HepG2 (cell line): ENCODE data around the gene PPP2R2C. TPM values are rescaled to one million over a fixed set of nuclear protein-coding genes. Genes with fewer than 3 reads are reported as not detected.

ENCODE experiments used
- ELF1 ChIP-seq: sonication (generic); formaldehyde crosslinking; IDR thresholded peaks from 2 replicates; pipeline ENCODE4 v1.4.0; 2020; ENCODE audit warnings: missing genetic modification reagents
- JDP2 ChIP-seq: sonication (generic); formaldehyde crosslinking; IDR thresholded peaks from 2 replicates; pipeline ENCODE4 v1.8.1; 2022; ENCODE audit warnings: missing genetic modification reagents, borderline replicate concordance
- KLF13 ChIP-seq: sonication (generic); formaldehyde crosslinking; IDR thresholded peaks from 2 replicates; pipeline ENCODE4 v1.4.0; 2020; ENCODE audit warnings: mild to moderate bottlenecking, missing genetic modification reagents
- RFX5 ChIP-seq: IDR thresholded peaks from 2 replicates; pipeline ENCODE4 v1.6.1; 2011; ENCODE audit warnings: low read depth, low read length, improper control_type of control experiment
- RFXAP ChIP-seq: sonication (generic); formaldehyde crosslinking; IDR thresholded peaks from 2 replicates; pipeline ENCODE4 v1.4.0; 2020; ENCODE audit warnings: missing genetic modification reagents, borderline replicate concordance
- STAG1 ChIP-seq: sonication (generic); formaldehyde crosslinking; IDR thresholded peaks from 2 replicates; pipeline ENCODE4 v1.4.0; 2020; ENCODE audit warnings: missing genetic modification reagents
- TP53 ChIP-seq: sonication (generic); formaldehyde crosslinking; conservative IDR thresholded peaks from 2 replicates; pipeline ENCODE4 v1.4.0; 2020; ENCODE audit warnings: missing genetic modification reagents
- ZMAT3 ChIP-seq: sonication (generic); formaldehyde crosslinking; conservative IDR thresholded peaks from 2 replicates; pipeline ENCODE4 v1.7.0; 2021; ENCODE audit warnings: missing genetic modification reagents
- ZNF24 ChIP-seq: fragments of 450-650 bp; IDR thresholded peaks from 2 replicates; pipeline ENCODE4 v1.6.1; 2017; ENCODE audit warnings: antibody characterized with exemption, mild to moderate bottlenecking
- polyA plus RNA-seq, 8 experiments: library from polyadenylated mRNA; depleted of rRNA in 3 of 8; stranded (reverse) in 7 of 8; unstranded in 1 of 8; fragments of >200 nt; fragmentation: Illumina TruSeq in 4 of 8; extraction: Trizol in 4 of 8; gene quantifications; 2 replicates each; pipeline versions ENCODE4 v1.2.1 to v1.2.3, GENCODE V29; 2011 to 2016; ENCODE audit warnings: low read depth in 4 of 8, missing spikeins in 1 of 8, mixed read lengths in 1 of 8; ENCODE audit not compliant: insufficient read depth in 1 of 8
- total RNA-seq, 5 experiments: library from RNA; depleted of rRNA; stranded (reverse); fragments of >200 nt; fragmentation: Illumina TruSeq; extraction: Trizol; gene quantifications; 2 replicates each; pipeline ENCODE4 v1.2.3, GENCODE V29; 2016; ENCODE audit warnings: low read depth in 1 of 5
- TF ChIP-seq, protein P1 (sequence below): IDR thresholded peaks from 2 replicates; pipeline ENCODE4 v1.4.0; 2020; ENCODE audit warnings: mild to moderate bottlenecking, missing genetic modification reagents
- TF ChIP-seq, protein P2 (sequence below): sonication (generic); formaldehyde crosslinking; IDR thresholded peaks from 2 replicates; pipeline ENCODE4 v1.4.0; 2020; ENCODE audit warnings: missing genetic modification reagents, borderline replicate concordance
- TF ChIP-seq, protein P3 (sequence below): sonication (generic); formaldehyde crosslinking; IDR thresholded peaks from 2 replicates; pipeline ENCODE4 v1.8.0; 2022; ENCODE audit warnings: mild to moderate bottlenecking, missing genetic modification reagents, moderate library complexity
- TF ChIP-seq, protein P4 (sequence below): sonication (generic); formaldehyde crosslinking; IDR thresholded peaks from 2 replicates; pipeline ENCODE4 v1.4.0; 2020; ENCODE audit warnings: mild to moderate bottlenecking, missing genetic modification reagents
- TF ChIP-seq, protein P5 (sequence below): sonication (generic); formaldehyde crosslinking; IDR thresholded peaks from 2 replicates; pipeline ENCODE4 v1.4.0; 2020; ENCODE audit warnings: mild to moderate bottlenecking, low read depth, missing genetic modification reagents
- TF ChIP-seq, protein P6 (sequence below): sonication (generic); formaldehyde crosslinking; IDR thresholded peaks from 2 replicates; pipeline ENCODE4 v1.4.0; 2020; ENCODE audit warnings: missing genetic modification reagents
- TF ChIP-seq, protein P7 (sequence below): sonication (generic); formaldehyde crosslinking; IDR thresholded peaks from 2 replicates; pipeline ENCODE4 v1.4.0; 2020; ENCODE audit warnings: low read depth, mild to moderate bottlenecking, missing genetic modification reagents

PPP2R2C gene
- total and polyA plus RNA-seq, 2 of the 13 experiments (the other 11 are each of a cell fraction or from before 2014, with no cell fraction given), result 0.60 to 8.6 TPM

DNA sequence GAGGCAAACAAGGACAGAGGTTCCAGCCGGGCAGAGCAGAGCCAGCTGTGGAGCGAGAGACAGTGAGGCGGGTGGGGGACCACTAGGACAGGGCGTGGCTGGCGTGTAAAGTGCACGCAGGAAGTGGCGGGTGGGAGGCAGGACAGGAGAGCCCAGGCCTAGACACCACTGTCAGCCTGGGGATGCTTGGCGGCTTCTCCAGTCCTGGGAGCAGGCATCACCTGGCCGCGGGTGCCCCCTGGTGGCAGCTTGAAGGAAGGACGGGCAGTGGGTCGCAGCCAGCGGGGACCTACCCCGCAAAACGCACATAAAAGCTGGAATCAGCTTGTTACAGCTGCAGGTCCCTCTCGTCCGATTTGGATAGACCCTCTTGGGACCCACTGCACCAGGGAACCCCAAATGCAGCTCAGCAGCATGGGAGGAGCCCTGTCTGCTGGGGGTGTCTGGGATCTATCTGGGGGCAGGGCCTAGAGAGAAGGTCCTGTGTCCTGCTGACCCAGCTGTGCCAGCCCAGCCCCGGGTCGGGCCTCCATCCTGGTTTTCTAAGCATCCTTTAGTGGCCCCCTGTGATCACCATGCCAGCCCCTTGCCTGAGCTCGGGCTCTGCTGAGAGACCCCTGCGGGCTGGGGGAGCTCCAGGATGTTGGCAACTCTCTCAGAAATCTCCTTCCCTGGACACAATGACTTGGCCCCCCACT, 145.0 kb downstream of the PPP2R2C start (continued):
- TF ChIP-seq, protein P1, sequence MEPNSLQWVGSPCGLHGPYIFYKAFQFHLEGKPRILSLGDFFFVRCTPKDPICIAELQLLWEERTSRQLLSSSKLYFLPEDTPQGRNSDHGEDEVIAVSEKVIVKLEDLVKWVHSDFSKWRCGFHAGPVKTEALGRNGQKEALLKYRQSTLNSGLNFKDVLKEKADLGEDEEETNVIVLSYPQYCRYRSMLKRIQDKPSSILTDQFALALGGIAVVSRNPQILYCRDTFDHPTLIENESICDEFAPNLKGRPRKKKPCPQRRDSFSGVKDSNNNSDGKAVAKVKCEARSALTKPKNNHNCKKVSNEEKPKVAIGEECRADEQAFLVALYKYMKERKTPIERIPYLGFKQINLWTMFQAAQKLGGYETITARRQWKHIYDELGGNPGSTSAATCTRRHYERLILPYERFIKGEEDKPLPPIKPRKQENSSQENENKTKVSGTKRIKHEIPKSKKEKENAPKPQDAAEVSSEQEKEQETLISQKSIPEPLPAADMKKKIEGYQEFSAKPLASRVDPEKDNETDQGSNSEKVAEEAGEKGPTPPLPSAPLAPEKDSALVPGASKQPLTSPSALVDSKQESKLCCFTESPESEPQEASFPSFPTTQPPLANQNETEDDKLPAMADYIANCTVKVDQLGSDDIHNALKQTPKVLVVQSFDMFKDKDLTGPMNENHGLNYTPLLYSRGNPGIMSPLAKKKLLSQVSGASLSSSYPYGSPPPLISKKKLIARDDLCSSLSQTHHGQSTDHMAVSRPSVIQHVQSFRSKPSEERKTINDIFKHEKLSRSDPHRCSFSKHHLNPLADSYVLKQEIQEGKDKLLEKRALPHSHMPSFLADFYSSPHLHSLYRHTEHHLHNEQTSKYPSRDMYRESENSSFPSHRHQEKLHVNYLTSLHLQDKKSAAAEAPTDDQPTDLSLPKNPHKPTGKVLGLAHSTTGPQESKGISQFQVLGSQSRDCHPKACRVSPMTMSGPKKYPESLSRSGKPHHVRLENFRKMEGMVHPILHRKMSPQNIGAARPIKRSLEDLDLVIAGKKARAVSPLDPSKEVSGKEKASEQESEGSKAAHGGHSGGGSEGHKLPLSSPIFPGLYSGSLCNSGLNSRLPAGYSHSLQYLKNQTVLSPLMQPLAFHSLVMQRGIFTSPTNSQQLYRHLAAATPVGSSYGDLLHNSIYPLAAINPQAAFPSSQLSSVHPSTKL, result 0 out of 2 replicates have a peak, but pooled peaks have one; percentile 9
- TF ChIP-seq, protein P2, sequence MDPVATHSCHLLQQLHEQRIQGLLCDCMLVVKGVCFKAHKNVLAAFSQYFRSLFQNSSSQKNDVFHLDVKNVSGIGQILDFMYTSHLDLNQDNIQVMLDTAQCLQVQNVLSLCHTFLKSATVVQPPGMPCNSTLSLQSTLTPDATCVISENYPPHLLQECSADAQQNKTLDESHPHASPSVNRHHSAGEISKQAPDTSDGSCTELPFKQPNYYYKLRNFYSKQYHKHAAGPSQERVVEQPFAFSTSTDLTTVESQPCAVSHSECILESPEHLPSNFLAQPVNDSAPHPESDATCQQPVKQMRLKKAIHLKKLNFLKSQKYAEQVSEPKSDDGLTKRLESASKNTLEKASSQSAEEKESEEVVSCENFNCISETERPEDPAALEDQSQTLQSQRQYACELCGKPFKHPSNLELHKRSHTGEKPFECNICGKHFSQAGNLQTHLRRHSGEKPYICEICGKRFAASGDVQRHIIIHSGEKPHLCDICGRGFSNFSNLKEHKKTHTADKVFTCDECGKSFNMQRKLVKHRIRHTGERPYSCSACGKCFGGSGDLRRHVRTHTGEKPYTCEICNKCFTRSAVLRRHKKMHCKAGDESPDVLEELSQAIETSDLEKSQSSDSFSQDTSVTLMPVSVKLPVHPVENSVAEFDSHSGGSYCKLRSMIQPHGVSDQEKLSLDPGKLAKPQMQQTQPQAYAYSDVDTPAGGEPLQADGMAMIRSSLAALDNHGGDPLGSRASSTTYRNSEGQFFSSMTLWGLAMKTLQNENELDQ (CRISPR knock-in tag), result 0 out of 2 replicates have a peak, but pooled peaks have one; percentile 34
- TF ChIP-seq, protein P3, sequence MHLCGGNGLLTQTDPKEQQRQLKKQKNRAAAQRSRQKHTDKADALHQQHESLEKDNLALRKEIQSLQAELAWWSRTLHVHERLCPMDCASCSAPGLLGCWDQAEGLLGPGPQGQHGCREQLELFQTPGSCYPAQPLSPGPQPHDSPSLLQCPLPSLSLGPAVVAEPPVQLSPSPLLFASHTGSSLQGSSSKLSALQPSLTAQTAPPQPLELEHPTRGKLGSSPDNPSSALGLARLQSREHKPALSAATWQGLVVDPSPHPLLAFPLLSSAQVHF, result no peak
- TF ChIP-seq JDP2 (CRISPR knock-in tag) (no peak), KLF13 (CRISPR knock-in tag) (no peak), RFX5 (no peak), STAG1 (peak; percentile 99), TP53 (CRISPR knock-in tag) (0 out of 2 replicates have a peak, but pooled peaks have one; percentile 43), ELF1 (CRISPR knock-in tag) (0 out of 2 replicates have a peak, but pooled peaks have one; percentile 17), RFXAP (CRISPR knock-in tag) (no peak; the same call in 1 of the 2 replicates), ZNF24 (no peak), ZMAT3 (CRISPR knock-in tag) (no peak)
- TF ChIP-seq, protein P4, sequence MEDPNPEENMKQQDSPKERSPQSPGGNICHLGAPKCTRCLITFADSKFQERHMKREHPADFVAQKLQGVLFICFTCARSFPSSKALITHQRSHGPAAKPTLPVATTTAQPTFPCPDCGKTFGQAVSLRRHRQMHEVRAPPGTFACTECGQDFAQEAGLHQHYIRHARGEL, result 0 out of 2 replicates have a peak, but pooled peaks have one; percentile 20
- TF ChIP-seq, protein P5, sequence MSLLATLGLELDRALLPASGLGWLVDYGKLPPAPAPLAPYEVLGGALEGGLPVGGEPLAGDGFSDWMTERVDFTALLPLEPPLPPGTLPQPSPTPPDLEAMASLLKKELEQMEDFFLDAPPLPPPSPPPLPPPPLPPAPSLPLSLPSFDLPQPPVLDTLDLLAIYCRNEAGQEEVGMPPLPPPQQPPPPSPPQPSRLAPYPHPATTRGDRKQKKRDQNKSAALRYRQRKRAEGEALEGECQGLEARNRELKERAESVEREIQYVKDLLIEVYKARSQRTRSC (CRISPR knock-in tag), result no peak
- TF ChIP-seq, protein P6, sequence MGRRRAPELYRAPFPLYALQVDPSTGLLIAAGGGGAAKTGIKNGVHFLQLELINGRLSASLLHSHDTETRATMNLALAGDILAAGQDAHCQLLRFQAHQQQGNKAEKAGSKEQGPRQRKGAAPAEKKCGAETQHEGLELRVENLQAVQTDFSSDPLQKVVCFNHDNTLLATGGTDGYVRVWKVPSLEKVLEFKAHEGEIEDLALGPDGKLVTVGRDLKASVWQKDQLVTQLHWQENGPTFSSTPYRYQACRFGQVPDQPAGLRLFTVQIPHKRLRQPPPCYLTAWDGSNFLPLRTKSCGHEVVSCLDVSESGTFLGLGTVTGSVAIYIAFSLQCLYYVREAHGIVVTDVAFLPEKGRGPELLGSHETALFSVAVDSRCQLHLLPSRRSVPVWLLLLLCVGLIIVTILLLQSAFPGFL (CRISPR knock-in tag), result no peak
- TF ChIP-seq, protein P7, sequence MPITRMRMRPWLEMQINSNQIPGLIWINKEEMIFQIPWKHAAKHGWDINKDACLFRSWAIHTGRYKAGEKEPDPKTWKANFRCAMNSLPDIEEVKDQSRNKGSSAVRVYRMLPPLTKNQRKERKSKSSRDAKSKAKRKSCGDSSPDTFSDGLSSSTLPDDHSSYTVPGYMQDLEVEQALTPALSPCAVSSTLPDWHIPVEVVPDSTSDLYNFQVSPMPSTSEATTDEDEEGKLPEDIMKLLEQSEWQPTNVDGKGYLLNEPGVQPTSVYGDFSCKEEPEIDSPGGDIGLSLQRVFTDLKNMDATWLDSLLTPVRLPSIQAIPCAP, result no peak
